Ectodermal cell (in vitro differentiated cells): ENCODE measurements around the gene HLCS.

Source experiments
- H3K27ac ChIP-seq: 2 replicates; pipeline ENCODE4 v1.7.0; 2013; ENCODE audit warnings: mild to moderate bottlenecking, low read depth, low read length; ENCODE audit not compliant: insufficient read depth, poor library complexity, severe bottlenecking
- H3K27me3 ChIP-seq: 2 replicates; pipeline ENCODE4 v1.7.0; 2013; ENCODE audit warnings: mild to moderate bottlenecking, low read length; ENCODE audit not compliant: insufficient read depth, control insufficient read depth, poor library complexity, severe bottlenecking
- H3K36me3 ChIP-seq: one replicate; pipeline ENCODE4 v1.7.0; 2013; ENCODE audit warnings: low read length; ENCODE audit not compliant: control insufficient read depth, insufficient read depth
- H3K4me1 ChIP-seq: one replicate; pipeline ENCODE4 v1.7.0; 2013; ENCODE audit warnings: low read length; ENCODE audit not compliant: control insufficient read depth, insufficient read depth
- H3K4me3 ChIP-seq: 2 replicates; pipeline ENCODE4 v1.7.0; 2013; ENCODE audit warnings: low read depth, low read length, control low read depth; ENCODE audit not compliant: insufficient read depth
- H3K9me3 ChIP-seq: 2 replicates; pipeline ENCODE4 v1.7.0; 2013; ENCODE audit warnings: mild to moderate bottlenecking, low read length, moderate library complexity; ENCODE audit not compliant: control insufficient read depth
- WGBS, 2 experiments: methylation state at CpG; one replicate each; pipeline ENCODE4 v1.1.7; 2013; ENCODE audit warnings: missing lambda C conversion rate in 2 of 2; 5-methylcytosine and 5-hydroxymethylcytosine counted together

The HLCS gene

DNA sequence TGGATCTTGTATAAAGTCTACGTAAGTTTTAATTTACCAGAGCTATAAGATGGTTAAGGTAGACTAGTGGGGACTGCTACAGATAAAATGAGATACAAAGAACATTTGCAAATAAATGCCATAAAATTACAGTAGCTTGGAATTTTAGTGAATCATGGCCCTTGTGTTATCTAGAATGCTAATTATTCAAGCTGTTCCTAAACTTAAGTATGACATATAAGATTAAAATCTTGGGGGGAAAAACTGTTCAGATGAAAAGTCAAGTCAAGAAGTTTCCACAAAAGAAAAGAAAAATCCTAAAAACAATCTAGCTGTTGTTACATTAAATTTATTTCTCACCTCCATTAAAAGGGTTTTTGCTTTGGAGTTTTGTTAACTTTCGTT is 215.9 kb downstream of the HLCS start:
- Histone ChIP-seq H3K4me3 (no peak overlapping the region), H3K36me3 (no peaks in the 10 kb centered on the region), H3K27me3 (peaks cover 19% of the 10 kb centered on the region), H3K4me1 (peaks cover 36% of the 10 kb centered on the region), H3K27ac (peak overlapping the region; percentile 100), H3K9me3 (no peaks in the 10 kb centered on the region)
- 13 to 60% methylated on average over 1 to 2 of the region's 2 CpGs for WGBS, 2 experiments

DNA sequence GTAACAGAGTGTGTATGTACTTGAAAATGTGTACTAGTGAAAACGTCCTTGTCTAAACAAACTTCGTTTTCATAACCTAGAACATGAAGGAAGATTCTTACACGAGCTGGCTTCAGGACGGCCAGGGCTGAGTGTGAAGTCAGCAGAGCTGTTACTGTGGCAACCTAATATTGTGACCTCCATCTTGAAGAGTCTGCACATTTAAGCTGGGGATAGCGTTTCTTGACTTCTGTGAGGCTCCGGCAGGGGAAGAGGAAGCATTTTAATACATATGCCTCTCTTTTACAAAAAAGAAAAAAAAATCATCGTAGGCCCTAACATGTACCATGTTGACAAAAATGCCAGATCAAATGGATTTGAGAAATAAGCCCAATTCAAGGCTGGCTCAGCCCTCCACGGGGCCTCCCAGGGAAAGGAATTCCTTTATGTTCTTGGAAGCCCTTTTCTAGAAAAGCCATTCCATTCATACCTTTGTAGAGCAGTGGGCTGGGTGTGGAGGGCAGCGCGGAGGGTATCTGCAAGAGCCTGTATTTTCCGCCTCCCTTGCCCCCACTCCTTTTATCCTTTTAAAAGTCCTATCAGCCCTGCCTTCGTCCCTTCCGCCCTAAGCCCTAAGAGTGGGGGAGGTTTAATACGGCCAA is 216.4 kb downstream of the HLCS start:
- peak overlapping the region; percentile 100 for H3K27ac ChIP-seq
- 2% methylated on average over 11 to 12 of the region's 14 CpGs for WGBS, 2 experiments
- no peak overlapping the region for H3K4me3 ChIP-seq
- H3K27me3 ChIP-seq, result peaks cover 19% of the 10 kb centered on the region
- H3K9me3 ChIP-seq, result no peaks in the 10 kb centered on the region
- H3K4me1 ChIP-seq, result peaks cover 36% of the 10 kb centered on the region
- H3K36me3 ChIP-seq, result no peaks in the 10 kb centered on the region

GRCh38 chr21:36747815-36748383 is 218.6 kb downstream of the HLCS start:
- peaks cover 36% of the 10 kb centered on the region for H3K4me1 ChIP-seq
- H3K4me3 ChIP-seq, result peak overlapping the region; percentile 47
- no peak overlapping the region for H3K27ac ChIP-seq
- H3K36me3 ChIP-seq, result no peaks in the 10 kb centered on the region
- H3K9me3 ChIP-seq, result no peaks in the 10 kb centered on the region
- H3K27me3 ChIP-seq, result peaks cover 19% of the 10 kb centered on the region
- 1% methylated on average over 80 of the region's 80 CpGs for WGBS, 2 experiments

GRCh38 chr21:36747041-36747814 is 219.2 kb downstream of the HLCS start:
- H3K36me3 ChIP-seq, result no peaks in the 10 kb centered on the region
- H3K27me3 ChIP-seq, result peaks cover 19% of the 10 kb centered on the region
- WGBS, 2 experiments, result 8 to 9% methylated on average over 61 to 62 of the region's 62 CpGs
- no peaks in the 10 kb centered on the region for H3K9me3 ChIP-seq
- H3K4me3 ChIP-seq, result peak overlapping the region; percentile 25
- H3K4me1 ChIP-seq, result peaks cover 36% of the 10 kb centered on the region
- H3K27ac ChIP-seq, result no peak overlapping the region

GRCh38 chr21:36745459-36745858 is 221.0 kb downstream of the HLCS start:
- 95 to 97% methylated on average over 5 of the region's 5 CpGs for WGBS, 2 experiments
- Histone ChIP-seq H3K36me3 (no peaks in the 10 kb centered on the region), H3K9me3 (no peaks in the 10 kb centered on the region), H3K27me3 (peaks cover 19% of the 10 kb centered on the region), H3K4me3 (no peak overlapping the region), H3K27ac (no peak overlapping the region), H3K4me1 (peaks cover 20% of the 10 kb centered on the region)

DNA sequence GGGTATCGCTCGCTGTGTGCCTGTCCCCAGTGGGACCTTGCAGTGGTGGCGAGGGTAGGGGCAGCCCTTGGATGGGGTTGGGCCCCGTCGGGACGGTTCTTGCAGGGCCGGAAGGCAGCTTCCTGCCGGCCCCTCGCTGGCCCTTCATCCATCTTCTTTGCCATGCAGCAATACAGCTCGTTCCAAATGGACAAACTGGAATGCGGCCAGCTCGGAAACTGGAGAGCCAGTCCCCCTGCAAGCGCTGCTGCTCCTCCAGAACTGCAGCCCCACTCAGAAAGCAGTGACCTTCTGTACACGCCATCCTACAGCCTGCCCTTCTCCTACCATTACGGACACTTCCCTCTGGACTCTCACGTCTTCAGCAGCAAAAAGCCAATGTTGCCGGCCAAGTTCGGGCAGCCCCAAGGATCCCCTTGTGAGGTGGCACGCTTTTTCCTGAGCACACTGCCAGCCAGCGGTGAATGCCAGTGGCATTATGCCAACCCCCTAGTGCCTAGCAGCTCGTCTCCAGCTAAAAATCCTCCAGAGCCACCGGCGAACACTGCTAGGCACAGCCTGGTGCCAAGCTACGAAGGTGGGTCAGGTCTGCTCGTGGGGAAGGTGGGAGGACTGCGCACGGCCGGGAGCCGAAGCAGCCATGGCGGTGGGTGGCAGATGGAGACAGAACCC is 221.8 kb downstream of the HLCS start:
- Histone ChIP-seq H3K27ac (no peak overlapping the region), H3K27me3 (peaks cover 19% of the 10 kb centered on the region), H3K4me3 (no peak overlapping the region), H3K4me1 (peaks cover 15% of the 10 kb centered on the region), H3K9me3 (no peaks in the 10 kb centered on the region), H3K36me3 (no peaks in the 10 kb centered on the region)
- WGBS, 2 experiments, result 90 to 91% methylated on average over 30 of the region's 30 CpGs

- Histone ChIP-seq H3K4me1 (peaks cover 10% of the 10 kb centered on the region), H3K27ac (no peak overlapping the region), H3K36me3 (no peaks in the 10 kb centered on the region), H3K4me3 (no peak overlapping the region), H3K27me3 (peaks cover 19% of the 10 kb centered on the region), H3K9me3 (no peaks in the 10 kb centered on the region)
- WGBS, 2 experiments, result 95 to 96% methylated on average over 1 to 3 of the region's 3 CpGs
These were observed 222.3 kb downstream of the HLCS start for GRCh38 chr21:36744190-36744559.

DNA sequence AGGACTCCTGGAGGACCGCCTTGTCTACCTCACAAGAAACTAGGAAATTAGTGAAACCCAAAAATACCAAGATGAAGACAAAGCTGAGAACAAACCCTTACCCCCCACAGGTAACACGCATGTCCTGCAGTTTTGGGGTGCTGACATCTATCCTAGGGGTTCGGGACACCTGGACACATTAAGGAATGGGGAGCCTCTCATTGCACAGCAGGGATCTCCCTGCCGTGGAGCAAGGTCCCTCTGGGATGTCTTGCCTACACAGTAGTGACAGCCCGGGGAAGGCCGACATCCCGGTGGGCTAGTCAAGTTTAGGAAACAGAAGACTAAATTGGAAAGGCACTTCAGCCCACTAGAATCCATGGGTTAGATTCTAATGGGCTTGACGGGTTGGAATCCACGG is 223.0 kb downstream of the HLCS start:
- WGBS, 2 experiments, result 92 to 94% methylated on average over 9 of the region's 9 CpGs
- peaks cover 3% of the 10 kb centered on the region for H3K4me1 ChIP-seq

GRCh38 chr21:36743008-36743407 is 223.5 kb downstream of the HLCS start:
- Histone ChIP-seq H3K4me1 (no peaks in the 10 kb centered on the region), H3K4me3 (no peak overlapping the region), H3K27me3 (peaks cover 11% of the 10 kb centered on the region), H3K27ac (no peak overlapping the region), H3K9me3 (no peaks in the 10 kb centered on the region), H3K36me3 (no peaks in the 10 kb centered on the region)
- WGBS, 2 experiments, result 93 to 96% methylated on average over 7 of the region's 7 CpGs

More for the DNA sequence above, 223.0 kb downstream of the HLCS start:
- Histone ChIP-seq H3K27me3 (peaks cover 15% of the 10 kb centered on the region), H3K36me3 (no peaks in the 10 kb centered on the region), H3K4me3 (no peak overlapping the region), H3K9me3 (no peaks in the 10 kb centered on the region), H3K27ac (no peak overlapping the region)

GRCh38 chr21:36741506-36741905 is 225.0 kb downstream of the HLCS start:
- WGBS, 2 experiments, result 93 to 94% methylated on average over 21 of the region's 21 CpGs

More at GRCh38 chr21:36741506-36741905, 225.0 kb downstream of the HLCS start:
- H3K27me3 ChIP-seq, result peaks cover 1% of the 10 kb centered on the region
- H3K36me3 ChIP-seq, result no peaks in the 10 kb centered on the region
- no peaks in the 10 kb centered on the region for H3K4me1 ChIP-seq
- no peaks in the 10 kb centered on the region for H3K9me3 ChIP-seq
- H3K4me3 ChIP-seq, result no peak overlapping the region
- H3K27ac ChIP-seq, result no peak overlapping the region
